Limb (tissue), 2 donors: ENCODE results near the gene CLASP1.
"Not testable (repeated sequence)": the region's sequence is repeated elsewhere in the genome, so short reads cannot be mapped to it uniquely, and the experiment has no call there.

ENCODE experiments used
- DNase-seq, 2 donors: peaks; one replicate each; pipeline ENCODE4 v3.0.0-alpha.2; 2016; ENCODE audit errors: extremely low spot score in 2 of 2

Gene CLASP1

DNA sequence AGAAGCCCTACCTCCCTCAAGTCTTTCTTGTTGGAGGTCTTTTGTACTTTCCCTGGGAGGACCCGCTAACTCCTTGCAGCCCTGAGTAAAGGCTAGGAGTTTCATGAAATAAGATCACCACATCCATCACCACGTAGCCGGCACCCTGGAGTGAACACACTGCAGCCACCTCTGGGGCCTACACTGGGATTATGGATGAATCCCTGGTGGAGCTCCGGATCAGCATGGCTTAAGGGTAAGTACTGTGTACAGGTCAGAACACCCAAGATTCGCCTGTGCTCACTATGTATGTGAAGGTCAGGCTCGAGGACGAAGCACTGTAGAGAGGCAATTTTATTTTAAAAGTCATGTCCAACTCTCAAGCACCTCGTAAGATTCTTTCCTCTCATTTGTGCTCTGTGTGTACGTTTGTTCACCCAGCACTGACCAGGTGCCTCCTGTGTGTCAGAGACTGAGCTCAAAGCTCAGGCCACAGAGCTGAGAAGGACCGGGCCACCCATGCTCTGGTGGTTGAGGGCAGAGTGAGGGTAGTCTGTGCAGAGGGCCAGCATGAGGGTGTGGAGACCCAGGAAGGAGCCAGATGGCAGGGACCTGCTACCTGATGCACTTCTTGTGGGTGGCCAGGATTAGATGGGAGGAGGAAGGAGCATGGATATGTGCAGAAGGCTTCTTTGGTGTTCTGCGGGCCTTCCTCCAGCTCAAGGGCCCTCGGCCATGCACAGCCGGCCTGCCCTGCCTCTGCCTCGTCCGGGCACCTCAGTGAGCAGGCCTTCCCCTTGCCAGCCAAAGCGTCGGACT lies 297.5 kb downstream of the CLASP1 start:
- DNase-seq: no peak

GRCh38 chr2:121350890-121351289 lies 298.4 kb downstream of the CLASP1 start:
- DNase-seq: no peak

DNA sequence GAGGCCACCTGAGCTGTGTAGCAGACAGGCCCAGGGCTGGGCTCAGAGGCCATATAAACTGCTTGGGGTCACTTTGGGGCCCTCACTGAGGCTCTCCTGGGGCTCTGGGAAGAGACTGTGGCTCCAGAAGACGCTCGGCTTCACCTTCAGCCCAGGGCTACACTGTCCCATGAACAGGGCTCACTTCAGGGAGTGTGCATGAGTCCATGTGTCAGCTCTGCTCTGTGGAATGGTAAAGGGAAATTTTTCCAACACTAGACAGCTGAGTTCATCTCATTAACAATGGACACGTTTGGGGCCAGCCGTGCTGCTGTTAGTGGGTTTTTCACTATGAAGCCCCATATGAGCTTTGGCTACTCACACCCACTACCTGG lies 298.9 kb downstream of the CLASP1 start:
- no peak for DNase-seq

GRCh38 chr2:121349721-121350401 lies 299.4 kb downstream of the CLASP1 start:
- DNase-seq: no peak

GRCh38 chr2:121348128-121348740 lies 301.0 kb downstream of the CLASP1 start:
- no peak for DNase-seq

DNA sequence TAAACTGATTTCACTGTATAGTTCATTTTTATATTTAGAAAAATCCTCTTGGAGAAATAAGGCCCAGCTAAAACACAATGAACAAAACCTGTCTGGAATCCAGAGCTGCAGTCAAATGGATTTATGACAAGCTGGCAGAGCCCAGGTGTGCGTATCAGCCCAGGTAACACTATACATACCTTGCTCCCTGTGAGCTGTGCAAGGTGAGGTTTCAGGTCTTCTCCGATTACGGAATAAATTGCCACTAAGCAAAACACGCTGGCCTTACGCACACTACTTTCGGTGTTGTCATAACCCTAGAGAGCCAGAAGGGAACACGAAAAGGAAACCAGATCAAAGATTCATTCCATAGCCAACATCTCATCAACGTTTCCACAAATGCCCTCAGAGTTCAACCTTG lies 302.4 kb downstream of the CLASP1 start:
- no peak for DNase-seq

DNA sequence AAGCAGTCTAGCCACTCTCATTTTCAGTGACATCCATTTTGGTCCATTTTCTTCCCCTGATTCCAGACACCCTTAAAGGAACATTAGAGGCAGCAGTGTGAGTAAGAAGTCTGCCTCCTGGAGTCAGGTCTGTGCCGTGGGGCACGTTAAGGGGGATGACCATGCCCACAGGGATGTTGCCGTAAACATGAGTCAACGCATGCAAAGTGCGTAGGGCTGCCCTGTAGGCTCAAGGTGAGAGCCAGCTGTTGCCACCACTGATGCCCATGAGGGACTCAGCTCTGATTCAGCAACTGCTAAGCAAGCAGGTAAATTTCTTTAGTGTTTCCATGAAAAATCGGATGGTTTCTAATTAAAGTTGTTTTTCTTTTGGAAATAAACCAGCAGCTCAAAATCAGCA lies 302.9 kb downstream of the CLASP1 start:
- no peak for DNase-seq

DNA sequence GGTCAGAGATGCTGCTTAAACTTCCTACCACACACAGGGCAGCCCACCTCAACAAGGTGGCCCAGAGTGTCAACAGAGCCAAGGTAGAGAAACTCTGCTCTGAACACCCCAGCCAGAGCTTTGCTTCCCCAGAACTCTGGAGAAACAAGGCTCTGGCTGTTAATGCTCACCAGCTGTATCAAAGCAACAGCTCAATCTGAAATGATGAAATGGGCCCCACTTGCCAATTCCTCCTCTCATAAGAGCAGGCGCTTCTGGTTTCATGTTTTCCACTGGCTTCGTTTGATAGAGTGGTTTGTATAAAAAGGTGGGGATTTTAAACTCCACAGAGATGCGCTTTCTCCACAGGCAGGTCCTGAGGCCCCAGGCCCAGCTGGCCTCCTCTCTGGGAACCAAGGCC lies 303.4 kb downstream of the CLASP1 start:
- no peak for DNase-seq

DNA sequence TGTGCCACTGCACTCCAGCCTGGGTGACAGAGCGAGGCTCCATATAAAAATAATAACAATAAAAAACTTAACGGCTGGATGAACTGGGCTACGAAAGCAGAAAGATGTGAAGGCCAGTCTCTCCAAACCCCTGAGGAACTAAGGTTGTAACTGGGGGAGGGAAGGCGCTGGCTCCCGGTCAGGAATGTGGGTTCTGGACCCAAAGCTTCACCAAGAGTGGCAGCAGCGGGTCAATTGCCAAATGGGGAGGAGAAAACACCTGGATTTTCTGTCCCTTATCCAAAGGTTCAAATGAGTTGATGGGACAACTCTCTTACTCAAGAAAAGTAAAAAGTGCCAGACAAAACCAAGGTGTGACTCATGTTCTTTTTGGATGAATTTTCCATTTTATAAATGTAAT lies 304.2 kb downstream of the CLASP1 start:
- DNase-seq: no peak

GRCh38 chr2:121343828-121344399 lies 305.3 kb downstream of the CLASP1 start:
- DNase-seq: not testable (repeated sequence)

DNA sequence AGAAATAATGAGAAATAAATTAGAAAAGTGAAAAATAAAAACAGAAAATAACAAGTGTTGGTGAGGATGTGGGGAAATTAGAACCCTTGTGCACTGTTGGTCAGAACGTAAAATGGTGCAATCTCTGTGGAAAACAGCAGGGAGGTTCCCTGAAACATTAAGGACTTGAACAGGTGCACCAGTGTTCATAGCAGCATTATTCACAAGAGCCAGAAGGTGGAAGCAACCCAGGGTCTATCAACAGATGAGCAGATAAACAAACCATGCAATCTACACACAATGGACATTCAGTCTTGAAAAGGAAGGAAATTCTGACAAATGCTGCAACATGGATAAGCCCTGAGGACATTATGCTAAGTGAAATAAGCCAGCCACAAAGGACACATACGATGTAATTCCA lies 306.1 kb downstream of the CLASP1 start:
- DNase-seq: no peak

DNA sequence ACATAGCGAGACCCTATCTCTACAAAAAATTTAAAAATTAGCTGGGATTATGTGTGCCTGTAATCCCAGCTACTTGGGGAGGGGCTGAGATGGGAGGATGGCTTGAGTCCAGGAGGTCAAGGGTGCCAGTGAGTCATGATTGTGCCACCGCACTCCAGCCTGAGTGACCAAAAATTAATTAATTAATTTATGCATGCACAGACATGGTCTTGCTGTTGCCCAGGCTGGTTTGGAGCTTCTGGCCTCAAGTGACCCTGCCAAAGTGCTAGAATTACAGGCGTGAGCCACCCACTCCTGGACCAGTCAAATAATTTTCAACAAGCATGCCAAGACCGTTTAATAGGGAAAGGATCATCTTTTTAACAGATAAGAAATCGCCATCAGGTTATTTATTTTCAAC lies 306.5 kb downstream of the CLASP1 start:
- DNase-seq: no peak

- no peak for DNase-seq
Measured at GRCh38 chr2:121340926-121341325, 308.3 kb downstream of the CLASP1 start.

- DNase-seq: no peak
Measured at GRCh38 chr2:121338281-121338680, 311.0 kb downstream of the CLASP1 start.

DNA sequence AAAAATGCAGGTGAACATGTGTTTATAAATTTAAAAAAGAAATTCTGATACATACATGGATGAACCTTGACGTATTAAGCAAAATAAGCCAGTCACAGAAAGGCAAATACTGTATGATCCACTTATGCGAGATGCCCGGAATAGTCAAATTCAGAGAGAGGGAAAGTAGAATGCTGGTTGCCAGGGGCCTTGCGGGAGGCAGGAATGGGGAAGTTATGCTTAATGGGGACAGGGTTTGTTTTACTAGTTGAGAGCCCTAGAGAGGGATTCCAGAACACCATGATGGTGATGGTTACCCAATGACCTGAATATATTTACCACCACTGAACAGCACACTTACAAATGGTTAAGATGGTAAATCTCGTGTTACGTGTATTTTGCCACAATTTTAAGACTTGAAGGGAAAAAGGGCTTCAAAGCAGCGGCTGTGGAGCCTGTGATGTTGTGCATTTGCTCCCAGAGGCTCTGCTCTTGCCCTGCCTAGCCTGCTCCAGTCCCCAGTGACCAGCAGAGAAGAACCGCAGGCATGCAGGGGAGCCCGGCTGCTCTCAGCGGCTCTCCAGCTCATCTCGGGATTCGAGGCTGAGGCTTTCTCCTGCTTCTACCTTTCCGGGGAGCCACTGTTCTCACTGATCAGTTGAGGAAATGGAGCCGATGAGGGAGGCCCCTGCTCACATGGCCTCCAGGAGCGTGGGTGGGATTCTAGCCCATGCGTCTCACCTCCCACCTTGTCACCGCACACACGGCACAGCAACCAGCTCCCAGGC lies 312.6 kb downstream of the CLASP1 start:
- DNase-seq: peak in 1 of 2 donors; percentile 24

- peak in 1 of 2 donors; percentile 37 for DNase-seq
Measured at GRCh38 chr2:121335294-121336290, 313.7 kb downstream of the CLASP1 start.

DNA sequence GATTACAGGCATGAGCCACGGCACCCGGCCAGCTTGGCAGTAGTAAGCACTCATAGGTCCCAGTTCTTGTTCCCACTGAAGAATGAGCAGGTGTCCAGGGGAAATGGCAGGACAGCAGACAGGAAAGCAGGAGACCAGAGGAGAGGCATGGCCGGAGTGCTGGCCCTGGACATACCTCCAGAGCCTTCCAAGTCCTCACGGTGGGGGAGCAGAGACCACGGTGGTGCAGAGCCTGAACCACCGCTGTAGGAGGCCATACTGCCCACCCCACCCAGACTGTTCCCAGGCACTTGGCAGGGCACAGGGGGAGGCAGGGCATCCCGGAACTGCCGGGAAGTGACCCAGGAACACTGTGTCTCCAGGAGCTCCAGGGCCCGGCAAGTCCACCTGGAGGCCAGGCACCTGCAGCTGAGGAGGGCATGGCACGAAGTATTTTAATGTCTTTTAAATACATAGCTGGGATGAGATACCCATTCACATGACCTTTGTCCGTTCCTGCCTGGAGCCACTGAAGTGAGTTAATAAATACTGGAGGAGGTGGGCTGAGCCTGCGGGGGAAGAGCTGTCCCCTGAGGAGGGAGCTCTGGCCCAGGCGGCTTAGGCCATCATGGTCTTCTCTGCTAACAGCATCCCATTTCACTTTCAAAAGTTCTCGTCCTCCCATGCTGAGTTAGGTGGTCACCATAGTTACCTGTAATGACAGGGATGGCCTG lies 314.5 kb downstream of the CLASP1 start:
- DNase-seq: no peak

- DNase-seq: peak in 1 of 2 donors; percentile 13
Measured at GRCh38 chr2:121333834-121334558, 315.3 kb downstream of the CLASP1 start.

GRCh38 chr2:121333231-121333630 lies 316.0 kb downstream of the CLASP1 start:
- DNase-seq: no peak
